A549 (cell line): ENCODE data around the gene FBXW5.

Experiments used
- CHD2 ChIP-seq: fragments of 150-350 bp; IDR thresholded peaks from 2 replicates; pipeline ENCODE4 v1.6.1; 2014; ENCODE audit warnings: low read length; ENCODE audit not compliant: partially characterized antibody
- HDAC2 ChIP-seq: fragments of 200-600 bp; sonication (generic); IDR thresholded peaks from 2 replicates; pipeline ENCODE4 v1.6.1; 2016
- JUN ChIP-seq, 2 experiments: fragments of >200 bp; sonication (Bioruptor Twin); formaldehyde crosslinking; IDR thresholded peaks; 2 replicates in 1 of 2; 3 replicates in 1 of 2; pipeline ENCODE4 v1.6.1; 2016 to 2017
- MAZ ChIP-seq: fragments of 150-350 bp; IDR thresholded peaks from 2 replicates; pipeline ENCODE4 v1.6.1; 2014; ENCODE audit warnings: antibody characterized with exemption, low read depth, low read length, borderline replicate concordance
- MYC ChIP-seq: IDR thresholded peaks from 2 replicates; pipeline ENCODE4 v1.6.1; 2012; ENCODE audit warnings: mild to moderate bottlenecking, inconsistent platforms, low read length, improper control_type of control experiment, borderline replicate concordance
- POLR2A ChIP-seq: IDR thresholded peaks from 2 replicates; pipeline ENCODE4 v1.6.1; 2012; ENCODE audit warnings: mild to moderate bottlenecking, low read length
- RCOR1 ChIP-seq: fragments of 150-350 bp; IDR thresholded peaks from 2 replicates; pipeline ENCODE4 v1.6.1; 2014; ENCODE audit warnings: antibody characterized with exemption, low read length, low read depth
- SMC3 ChIP-seq: fragments of >200 bp; sonication (Bioruptor Twin); formaldehyde crosslinking; IDR thresholded peaks from 3 replicates; pipeline ENCODE4 v1.6.1; 2018; ENCODE audit warnings: inconsistent platforms
- TFCP2L1 ChIP-seq: fragments of 250-450 bp; sonication (Bioruptor Pico); IDR thresholded peaks from 2 replicates; pipeline ENCODE4 v1.5.0; 2021; ENCODE audit warnings: mild to moderate bottlenecking
- TF ChIP-seq, protein P1 (sequence below): fragments of 250-450 bp; sonication (Bioruptor Pico); IDR thresholded peaks from 2 replicates; pipeline ENCODE4 v1.5.0; 2020; ENCODE audit warnings: low read depth, mild to moderate bottlenecking, moderate library complexity
- TF ChIP-seq, protein P2 (sequence below): fragments of >200 bp; sonication (Bioruptor Twin); formaldehyde crosslinking; IDR thresholded peaks from 3 replicates; pipeline ENCODE4 v1.5.1; 2016

DNA sequence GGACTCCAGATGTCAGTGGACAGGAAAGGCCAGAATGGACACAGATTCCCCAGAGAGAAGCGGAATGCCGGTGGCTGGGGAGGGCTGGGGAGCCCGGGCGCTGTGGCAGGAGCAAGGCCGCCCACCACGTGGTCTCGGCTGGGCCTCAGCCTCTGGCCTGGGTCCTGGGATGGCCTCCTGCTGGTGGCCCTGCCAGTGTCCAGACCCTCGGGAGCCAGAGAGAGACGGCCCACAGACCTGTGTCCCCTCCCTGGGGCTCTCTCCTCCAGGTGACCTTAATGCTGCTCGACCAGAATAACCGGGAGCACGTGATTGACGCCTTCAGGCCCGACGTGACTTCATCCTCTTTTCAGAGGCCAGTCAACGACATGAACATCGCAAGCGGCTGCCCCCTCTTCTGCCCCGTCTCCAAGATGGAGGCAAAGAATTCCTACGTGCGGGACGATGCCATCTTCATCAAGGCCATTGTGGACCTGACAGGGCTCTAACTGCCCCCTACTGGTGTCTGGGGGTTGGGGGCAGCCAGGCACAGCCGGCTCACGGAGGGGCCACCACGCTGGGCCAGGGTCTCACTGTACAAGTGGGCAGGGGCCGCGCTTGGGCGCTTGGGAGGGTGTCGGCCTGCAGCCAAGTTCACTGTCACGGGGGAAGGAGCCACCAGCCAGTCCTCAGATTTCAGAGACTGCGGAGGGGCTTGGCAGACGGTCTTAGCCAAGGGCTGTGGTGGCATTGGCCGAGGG lies 19.0 kb downstream of the FBXW5 start:
- TF ChIP-seq JUN (IDR thresholded peaks at IDR 0.05) (0 out of 5 replicates have a peak, but pooled peaks of 1 of the 2 experiments have one; percentile 8), TFCP2L1 (no peak), POLR2A (no peak), MAZ (no peak), CHD2 (no peak), MYC (no peak), HDAC2 (no peak), SMC3 (no peak), RCOR1 (no peak)
- TF ChIP-seq, protein P1, sequence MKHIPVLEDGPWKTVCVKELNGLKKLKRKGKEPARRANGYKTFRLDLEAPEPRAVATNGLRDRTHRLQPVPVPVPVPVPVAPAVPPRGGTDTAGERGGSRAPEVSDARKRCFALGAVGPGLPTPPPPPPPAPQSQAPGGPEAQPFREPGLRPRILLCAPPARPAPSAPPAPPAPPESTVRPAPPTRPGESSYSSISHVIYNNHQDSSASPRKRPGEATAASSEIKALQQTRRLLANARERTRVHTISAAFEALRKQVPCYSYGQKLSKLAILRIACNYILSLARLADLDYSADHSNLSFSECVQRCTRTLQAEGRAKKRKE (CRISPR knock-in tag) = no peak
- TF ChIP-seq, protein P2, sequence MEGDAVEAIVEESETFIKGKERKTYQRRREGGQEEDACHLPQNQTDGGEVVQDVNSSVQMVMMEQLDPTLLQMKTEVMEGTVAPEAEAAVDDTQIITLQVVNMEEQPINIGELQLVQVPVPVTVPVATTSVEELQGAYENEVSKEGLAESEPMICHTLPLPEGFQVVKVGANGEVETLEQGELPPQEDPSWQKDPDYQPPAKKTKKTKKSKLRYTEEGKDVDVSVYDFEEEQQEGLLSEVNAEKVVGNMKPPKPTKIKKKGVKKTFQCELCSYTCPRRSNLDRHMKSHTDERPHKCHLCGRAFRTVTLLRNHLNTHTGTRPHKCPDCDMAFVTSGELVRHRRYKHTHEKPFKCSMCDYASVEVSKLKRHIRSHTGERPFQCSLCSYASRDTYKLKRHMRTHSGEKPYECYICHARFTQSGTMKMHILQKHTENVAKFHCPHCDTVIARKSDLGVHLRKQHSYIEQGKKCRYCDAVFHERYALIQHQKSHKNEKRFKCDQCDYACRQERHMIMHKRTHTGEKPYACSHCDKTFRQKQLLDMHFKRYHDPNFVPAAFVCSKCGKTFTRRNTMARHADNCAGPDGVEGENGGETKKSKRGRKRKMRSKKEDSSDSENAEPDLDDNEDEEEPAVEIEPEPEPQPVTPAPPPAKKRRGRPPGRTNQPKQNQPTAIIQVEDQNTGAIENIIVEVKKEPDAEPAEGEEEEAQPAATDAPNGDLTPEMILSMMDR = no peak
